ENCODE measurements around the gene ATE1.
A peak's percentile ranks its signal among the peaks of the same experiment; 100 is the strongest.
"Not testable (repeated sequence)": the region's sequence is repeated elsewhere in the genome, so short reads cannot be mapped to it uniquely, and the experiment has no call there.

ATE1 gene

DNA sequence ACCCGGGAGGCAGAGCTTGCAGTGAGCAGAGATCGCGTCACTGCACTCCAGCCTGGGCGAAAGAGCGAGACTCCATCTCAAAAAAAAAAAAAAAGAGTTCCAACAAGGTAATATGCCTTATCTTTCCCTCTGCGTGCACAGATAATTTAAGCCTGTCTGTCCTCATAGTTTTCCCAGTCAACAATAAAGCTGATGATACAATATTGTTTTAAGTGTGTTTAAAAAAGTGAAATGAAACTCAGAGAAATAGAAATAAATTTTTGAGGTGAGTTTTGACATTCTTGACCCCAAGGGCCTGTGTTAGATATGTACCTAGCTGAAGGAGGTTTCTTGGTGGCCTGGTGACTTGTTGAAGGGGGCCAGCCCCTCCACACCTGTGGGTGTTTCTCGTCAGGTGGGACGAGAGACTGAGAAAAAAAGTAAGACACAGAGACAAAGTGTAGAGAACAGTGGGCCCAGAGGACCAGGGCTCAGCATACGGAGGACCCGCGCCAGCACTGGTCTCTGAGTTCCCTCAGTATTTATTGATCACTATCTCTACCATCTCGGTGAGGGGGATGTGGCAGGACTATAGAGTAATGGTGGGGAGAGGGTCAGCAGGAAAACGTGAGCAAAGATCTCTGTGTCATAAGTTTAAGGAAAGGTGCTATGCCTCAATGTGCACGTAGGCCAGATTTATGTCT, 1.9 kb upstream of the ATE1 start:
- DNase-seq = not testable (repeated sequence)

DNA sequence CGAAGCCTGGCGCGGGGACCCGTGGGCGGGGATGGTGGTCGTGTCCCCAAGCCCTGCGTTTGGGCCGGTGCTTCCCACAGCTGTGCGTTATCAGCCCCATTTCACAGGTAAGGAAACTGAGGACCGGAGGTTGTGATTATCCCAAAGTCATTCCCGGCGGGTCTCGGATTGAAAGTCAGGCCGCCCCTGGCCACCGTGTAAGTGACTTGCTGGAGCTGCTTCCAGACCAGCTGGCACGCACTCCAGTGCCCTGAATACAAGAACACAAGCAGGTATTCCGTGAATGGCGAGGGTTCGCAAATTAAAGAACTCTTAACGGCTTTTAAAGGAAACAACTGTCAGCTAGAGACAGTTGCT, 675 bp upstream of the ATE1 start:
- no peak for DNase-seq

GRCh38 chr10:121927318-121927840, 452 bp downstream of the ATE1 start:
- DNase-seq = peak; percentile 50

DNA sequence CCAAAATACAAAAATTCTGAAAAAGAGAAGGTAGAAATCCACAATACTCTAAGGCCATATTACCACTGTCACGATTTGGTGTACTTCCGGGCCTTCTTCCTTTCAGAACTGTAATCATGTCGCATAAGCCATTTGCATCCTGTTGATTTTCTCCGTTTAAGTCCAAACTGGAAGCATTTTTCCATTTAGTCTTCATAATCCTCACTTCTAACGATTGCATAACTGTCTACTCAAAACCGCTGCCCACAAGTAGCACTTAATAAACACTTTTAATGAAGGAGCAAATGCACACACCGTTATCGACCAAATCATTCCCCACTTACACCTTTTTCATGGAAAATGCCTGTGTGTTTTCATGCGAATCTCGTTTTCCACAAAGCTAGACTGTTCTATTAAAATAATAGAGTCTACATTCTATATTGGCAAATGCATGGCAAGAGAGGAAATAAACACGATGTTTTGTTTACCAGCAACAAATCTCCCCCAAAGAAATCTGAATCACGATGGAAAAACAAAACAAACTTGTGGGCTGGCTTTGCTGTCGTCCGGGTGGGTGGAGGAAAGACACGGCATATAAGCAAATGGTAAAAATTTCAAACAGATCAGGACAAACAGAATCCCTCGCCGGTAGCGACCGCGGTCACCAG, 1.0 kb downstream of the ATE1 start:
- DNase-seq = peak; percentile 3

GRCh38 chr10:121926157-121926556, 1.7 kb downstream of the ATE1 start:
- DNase-seq = no peak

GRCh38 chr10:121921238-121921931, 6.4 kb downstream of the ATE1 start:
- no peak for DNase-seq

DNA sequence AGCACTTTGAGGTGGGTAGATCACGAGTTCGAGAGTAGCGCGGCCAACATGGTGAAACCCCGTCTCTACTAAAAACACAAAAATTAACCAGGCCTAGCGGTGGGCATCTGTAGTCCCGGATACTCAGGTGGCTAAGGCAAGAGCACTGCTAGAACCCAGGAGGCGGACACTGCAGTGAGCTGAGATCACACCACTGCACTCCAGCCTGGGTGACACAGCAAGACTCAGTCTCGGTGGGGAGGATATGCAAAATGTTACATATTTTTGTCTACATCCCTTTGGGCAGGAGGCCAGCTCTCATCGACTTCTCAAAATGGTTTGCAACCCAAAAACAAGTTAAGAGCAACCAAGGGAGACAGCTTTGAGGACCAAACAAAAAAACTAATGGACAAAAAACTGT, 8.2 kb downstream of the ATE1 start:
- DNase-seq = no peak

DNA sequence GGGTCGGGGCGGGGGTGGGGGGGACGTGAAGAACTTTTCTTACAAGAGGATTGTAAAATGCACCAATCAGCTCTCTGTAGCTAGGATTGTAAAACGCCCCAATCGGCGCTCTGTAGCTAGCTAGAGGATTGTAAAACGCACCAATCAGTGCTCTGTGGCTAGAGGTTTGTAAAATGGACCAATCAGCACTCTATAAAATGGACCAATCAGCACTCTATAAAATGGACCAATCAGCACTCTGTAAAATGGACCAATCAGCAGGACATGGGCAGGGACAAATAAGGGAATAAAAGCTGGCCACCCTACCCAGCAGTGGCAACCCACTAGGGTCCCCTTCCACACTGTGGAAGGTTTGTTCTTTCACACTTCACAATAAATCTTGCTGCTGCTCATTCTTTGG, 9.0 kb downstream of the ATE1 start:
- not testable (repeated sequence) for DNase-seq

- DNase-seq = no peak
Measured at GRCh38 chr10:121914661-121915060, 13.2 kb downstream of the ATE1 start.

DNA sequence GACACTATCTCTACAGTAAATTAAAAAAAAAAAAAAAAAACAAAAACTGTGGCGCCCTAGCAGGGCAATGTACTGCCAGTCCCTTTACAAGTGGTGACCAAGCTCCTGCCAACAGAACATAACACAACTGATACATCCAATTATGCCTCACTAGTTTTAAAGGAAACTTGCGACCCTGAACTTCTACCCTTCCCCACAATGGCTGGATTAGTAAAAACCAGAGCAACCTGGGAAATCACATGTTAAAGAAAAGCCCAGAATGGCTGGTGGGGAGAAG, 16.5 kb downstream of the ATE1 start:
- no peak for DNase-seq

- peak; percentile 31 for DNase-seq
Measured at GRCh38 chr10:121910673-121911420, 17.0 kb downstream of the ATE1 start.

DNA sequence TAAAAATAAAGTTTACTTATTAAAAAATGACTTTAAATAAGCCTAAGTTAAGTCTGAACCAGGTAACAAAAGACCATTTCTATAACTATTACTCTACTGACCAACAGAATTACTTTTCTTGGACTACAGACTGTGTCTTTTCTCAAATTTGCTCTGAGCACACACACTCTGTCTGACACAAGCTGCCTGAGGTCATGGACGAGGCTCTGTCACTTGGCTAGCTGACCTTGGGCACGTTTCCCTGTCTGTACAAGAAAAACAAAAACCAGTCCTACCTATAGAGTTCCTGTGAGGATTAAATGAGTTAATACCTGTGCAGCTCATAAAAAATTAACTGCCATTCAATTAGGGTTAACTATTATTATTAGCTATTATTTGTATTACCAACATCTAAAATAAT, 22.9 kb downstream of the ATE1 start:
- no peak for DNase-seq

DNA sequence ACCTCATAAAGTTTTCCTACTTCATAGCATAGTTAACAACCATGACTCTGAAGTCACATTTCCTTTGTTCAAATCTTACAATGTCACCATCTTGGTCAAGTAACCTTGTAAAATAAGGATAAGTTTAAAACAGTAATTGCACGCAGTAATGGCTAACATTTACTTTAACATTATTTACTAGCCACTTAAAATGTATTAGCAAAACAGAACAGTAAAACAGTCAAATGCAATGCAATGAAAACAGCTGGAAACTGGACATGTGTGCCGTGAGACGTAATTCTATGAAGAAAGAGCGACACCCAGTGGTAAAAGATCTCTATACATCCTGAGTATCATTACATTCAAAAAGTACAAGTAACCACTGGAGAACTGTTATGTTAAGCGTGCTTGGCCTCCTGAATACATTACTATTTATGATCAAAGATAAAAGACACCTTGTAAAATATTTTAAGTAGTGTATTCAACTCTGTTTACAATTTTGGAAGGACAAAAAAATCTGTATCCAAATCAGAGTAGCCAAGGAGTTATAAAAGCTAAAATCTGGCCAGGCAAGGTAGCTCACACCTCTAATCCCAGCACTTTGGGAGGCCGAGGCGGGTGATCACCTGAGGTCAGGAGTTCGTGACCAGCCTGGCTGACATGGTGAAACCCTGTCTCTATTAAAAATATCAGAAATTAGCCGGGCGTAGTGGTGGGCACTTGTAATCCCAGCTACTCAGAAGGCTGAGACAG, 27.2 kb downstream of the ATE1 start:
- peak; percentile 60 for DNase-seq

GRCh38 chr10:121899727-121900126, 28.1 kb downstream of the ATE1 start:
- no peak for DNase-seq

- no peak for DNase-seq
Measured at GRCh38 chr10:121891103-121891502, 36.7 kb downstream of the ATE1 start.

- no peak for DNase-seq
Measured at GRCh38 chr10:121889212-121889611, 38.6 kb downstream of the ATE1 start.

- DNase-seq = peak; percentile 52
Measured at GRCh38 chr10:121886997-121887622, 40.7 kb downstream of the ATE1 start.

- no peak for DNase-seq
Measured at GRCh38 chr10:121886181-121886580, 41.6 kb downstream of the ATE1 start.

DNA sequence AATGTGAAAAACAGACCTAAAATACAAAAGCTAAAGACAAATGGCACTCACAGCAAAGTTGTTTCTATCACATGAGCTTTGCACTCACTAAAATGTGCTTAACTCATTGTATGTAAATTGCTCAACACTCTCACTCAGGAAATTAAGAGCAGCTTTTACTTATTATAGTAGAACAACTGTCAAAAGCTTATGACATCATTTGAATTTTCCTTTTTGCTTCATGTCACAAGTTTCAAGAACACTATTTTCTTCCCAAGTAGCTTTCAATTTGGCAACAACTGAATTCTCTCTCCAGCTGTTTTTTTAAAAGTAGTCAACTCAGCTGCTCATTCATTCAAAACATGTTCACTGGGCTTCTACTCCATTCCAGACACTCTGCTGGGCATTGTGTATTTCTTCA, 46.9 kb downstream of the ATE1 start:
- no peak for DNase-seq

- no peak for DNase-seq
Measured at GRCh38 chr10:121879476-121879875, 48.4 kb downstream of the ATE1 start.

- DNase-seq = peak; percentile 11
Measured at GRCh38 chr10:121873236-121873635, 54.6 kb downstream of the ATE1 start.

GRCh38 chr10:121870413-121870812, 57.4 kb downstream of the ATE1 start:
- DNase-seq = no peak
